ENCODE measurements around the gene TSKU.

TSKU gene

DNA sequence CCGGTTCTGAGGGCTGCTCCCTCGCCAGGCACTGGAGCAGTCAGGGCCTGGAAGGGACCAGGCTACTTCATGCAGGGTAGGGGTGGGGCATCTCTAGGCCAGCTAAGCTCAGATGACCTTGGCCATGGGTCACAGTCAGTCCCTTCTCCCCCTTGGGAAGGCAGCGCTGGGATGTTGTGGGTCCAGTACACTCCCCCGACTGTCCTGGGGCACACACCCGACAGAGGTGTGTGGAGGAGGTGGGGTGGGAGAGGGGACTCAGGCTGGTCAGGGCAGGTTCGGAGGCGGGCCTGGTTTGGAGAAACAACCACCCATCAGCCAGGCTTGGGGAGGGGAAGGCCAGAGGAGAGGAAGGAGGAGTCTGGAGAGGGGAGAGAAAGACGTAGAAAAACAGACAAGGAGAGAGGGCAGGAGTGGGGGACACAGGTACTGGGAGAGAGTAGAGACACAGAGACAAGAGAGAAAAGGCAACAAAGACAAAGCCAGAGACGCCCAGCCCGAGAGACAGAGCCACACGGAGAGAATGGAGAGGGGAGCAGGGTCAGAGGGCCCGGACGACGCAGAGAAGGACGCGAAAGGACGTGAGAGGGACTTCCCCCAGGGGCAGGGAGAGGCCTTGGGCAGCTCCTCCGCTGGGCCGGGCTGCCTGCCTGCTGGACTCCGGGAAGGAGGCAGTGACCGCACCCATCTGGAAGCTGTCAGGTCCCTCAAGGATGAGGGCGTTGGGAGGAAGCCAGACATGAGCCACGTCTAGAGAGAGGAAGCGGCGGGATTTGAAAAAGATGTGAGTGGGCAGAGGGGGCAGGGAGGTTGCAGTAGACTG lies 30.6 kb upstream of the TSKU start:
- DNase-seq: no peak

DNA sequence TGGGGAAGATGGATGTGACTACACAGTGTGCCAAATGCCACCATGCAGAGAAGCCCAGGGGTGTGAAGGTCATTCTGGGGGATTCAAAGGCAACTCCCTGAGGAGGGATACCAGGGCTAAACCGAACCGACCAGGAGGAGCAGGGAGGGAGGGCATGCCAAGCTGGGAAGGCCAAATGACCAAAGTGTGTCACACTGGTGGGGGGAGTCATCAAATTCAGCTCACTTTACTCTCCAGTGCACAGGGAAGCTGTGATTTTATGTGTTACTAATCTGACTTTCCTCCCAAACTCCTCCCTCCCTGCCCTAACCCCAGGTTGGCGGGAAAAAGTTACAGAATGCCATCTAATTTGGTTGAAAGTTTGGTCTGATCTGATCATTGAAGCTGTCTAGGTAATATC lies 29.7 kb upstream of the TSKU start:
- DNase-seq: no peak

DNA sequence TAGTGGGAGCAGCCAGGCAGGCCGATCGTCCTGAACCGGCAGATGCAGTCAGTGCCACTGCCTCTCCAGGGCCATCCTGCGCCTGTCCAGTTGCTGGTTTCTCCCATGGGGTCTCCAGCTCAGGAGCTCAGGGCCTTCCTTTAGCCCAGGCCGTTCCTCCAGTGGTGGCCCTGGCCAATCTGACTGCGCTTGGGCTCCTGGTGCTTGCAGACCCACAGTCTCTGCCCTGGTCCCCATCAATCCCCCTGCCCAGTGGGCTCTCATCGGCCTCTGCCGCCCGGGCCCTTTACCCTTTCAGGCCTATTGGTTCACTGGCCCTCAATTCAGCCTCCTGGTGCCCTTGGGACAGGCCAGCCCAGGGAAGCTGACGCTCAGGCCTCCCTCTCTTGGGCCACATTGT lies 29.2 kb upstream of the TSKU start:
- no peak for DNase-seq

DNA sequence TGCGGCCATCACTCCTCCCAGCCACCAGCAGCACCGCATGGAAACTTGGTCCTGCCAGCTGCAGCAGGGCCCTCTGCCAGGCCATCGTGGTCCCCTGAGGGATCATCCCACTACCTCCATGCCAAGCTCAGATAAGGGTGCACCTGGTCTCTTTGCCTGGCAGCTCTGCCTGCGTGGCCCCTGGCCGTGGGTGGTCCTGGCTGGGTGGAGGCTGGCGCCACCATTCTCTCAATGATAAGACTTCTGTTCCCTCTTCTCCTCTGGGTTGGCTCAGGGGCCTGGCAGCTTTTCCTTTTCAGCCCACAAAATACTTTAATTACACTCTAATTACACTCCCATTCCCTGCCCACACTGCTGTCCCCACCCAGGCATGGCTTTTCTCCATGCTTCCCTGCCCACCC lies 26.8 kb upstream of the TSKU start:
- peak; percentile 40 for DNase-seq

DNA sequence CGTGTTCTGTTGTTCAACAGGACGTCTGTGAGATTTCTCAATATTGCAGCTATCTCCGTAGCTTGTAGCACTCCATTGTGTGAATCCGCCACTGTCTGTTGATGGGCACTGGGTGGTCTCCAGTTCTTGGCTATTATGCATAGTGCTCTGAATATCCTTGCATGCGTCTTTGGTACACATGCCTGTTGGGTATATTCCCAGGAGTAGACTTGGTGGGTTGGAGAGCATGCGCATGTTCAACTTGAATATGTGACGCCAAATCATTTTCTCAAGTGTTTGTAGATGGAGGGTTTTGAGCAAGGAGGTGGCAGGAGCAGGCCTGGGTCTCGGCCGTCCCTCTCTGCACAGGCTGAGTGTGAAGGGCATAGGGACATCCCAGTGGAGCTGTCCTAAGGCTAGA lies 24.8 kb upstream of the TSKU start:
- no peak for DNase-seq

DNA sequence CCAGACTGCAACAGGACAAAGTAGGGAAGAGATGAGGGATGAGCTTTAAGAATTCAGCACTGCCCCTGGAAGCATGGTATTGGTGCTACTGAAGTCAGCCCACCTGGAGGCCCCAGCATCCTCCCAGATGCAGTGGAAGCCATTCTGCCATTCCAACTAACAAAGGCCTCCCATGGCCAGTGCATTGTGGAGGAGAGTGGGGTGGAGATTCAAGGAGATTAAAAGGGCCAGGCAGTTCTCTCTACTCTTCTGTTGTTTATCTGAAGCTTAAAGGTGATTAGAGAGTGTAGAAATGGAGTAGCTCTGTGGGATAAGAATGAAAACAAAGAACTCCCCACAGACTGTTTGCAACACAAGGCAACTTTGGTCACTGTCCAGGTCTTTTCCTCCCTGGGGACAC lies 24.1 kb upstream of the TSKU start:
- DNase-seq: no peak

DNA sequence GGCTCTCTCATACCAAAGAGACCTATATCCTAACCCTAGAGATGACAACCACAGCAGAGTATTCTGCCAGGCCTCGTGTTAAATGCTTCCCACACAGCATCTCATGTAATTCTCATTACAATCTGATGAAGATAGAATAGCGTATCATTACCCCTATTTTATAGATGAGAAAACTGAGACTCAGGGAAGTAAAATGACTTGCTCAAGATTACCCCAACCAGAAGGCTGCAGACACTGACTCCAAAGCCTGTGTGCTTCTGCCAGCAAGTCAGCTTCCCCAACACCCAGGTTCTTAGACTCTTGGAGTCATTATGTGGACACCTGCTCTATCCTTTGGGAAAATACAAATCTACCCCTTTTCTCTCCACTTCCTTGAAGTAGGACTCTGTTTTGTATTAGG lies 23.6 kb upstream of the TSKU start:
- DNase-seq: no peak

DNA sequence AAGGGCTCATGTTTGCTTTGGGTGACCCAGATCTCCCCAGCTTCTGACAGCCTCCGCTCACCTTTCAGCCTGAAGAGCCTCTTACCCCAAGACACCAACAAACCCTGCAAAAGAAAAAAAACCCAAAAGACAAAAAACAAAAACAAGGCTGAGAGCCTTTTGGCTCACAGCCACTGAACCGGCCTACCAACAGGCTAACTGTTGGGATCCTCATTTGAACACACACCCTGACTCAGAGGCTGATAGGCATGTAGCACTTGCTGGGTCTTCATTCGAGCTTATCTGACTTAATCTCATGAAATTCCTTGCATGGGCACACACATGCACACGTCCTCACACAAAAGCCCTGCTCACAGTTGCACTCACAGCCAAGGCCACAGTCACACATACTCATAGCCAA lies 22.9 kb upstream of the TSKU start:
- no peak for DNase-seq

DNA sequence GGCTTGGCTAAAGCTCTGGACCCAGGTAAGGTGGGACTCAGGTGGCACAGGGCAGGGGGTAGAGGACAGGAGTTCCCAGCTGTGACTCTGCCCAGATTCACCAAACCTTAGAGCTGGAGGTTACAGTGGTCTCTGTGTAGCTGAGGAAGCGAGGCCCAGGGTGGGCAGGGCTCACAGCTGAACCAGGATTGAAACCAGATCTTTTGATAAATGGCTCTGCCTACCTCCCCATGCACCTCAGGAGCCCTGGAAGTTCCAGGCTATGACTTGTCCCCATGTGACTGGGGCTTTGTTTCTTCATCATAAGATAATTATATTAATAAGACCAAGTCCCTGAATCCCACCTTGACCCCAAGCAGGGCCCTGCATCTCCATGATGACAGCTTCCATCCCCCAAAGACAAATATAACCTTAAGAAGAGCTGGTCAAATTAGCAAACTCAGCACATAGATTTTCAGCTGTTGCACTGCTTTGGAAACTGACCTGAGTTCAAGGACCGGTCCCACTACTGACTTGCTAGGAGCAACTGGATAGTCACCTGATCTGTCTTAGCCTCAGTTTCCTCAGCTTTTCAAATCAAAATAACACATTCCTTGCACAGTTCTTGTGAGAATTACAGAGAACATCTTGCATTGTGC lies 21.3 kb upstream of the TSKU start:
- no peak for DNase-seq

DNA sequence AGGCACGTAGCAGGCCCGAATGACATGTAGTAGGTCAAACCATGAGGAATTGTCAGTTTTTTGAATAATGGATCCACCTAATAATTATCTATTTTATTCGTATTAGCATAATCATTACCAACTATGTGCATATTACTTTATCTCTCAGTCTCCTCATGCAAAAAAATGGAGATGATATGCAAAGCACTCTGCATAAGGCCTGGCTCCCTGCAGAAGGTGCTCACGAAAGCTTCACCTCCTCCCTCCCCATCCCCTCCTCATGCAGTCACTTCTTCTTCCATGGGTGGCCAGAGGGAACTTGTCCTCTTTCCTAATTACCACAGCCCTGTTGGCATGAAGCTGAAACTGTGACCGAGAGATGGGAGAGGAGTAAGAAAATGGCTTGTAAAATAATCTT lies 20.8 kb upstream of the TSKU start:
- DNase-seq: no peak

DNA sequence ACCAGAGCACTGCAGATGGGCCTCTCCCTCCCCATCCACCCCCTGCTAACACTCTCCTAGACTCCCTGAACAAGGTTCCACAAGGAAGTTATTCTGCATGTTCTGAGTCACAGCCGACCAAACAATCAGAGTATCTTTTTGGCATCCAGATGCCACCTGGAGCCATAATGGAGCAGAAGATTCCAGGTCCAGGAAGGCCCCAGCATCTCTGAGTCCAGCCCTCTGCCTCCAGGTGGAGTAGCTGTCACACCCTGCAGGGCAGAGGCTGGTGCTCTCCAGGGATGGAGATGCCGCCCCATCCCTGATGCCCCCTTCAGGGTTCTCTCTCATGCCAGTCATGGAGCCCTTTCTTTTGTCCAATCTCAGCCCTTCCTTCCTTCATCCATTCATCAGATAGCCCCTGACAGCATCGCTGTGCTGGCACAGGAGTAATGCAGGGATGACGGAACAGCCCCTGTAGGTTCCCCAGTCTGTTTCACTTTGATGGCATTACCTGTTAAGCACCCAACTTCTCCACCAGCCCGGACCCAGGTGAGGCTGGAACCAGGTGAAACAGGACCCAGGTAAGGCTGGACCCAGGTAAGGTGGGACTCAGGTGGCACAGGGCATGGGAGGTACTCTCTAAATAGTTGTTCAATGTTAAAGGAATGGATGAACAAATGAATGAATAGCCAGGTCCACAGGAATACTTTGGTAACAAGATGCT lies 20.1 kb upstream of the TSKU start:
- no peak for DNase-seq

DNA sequence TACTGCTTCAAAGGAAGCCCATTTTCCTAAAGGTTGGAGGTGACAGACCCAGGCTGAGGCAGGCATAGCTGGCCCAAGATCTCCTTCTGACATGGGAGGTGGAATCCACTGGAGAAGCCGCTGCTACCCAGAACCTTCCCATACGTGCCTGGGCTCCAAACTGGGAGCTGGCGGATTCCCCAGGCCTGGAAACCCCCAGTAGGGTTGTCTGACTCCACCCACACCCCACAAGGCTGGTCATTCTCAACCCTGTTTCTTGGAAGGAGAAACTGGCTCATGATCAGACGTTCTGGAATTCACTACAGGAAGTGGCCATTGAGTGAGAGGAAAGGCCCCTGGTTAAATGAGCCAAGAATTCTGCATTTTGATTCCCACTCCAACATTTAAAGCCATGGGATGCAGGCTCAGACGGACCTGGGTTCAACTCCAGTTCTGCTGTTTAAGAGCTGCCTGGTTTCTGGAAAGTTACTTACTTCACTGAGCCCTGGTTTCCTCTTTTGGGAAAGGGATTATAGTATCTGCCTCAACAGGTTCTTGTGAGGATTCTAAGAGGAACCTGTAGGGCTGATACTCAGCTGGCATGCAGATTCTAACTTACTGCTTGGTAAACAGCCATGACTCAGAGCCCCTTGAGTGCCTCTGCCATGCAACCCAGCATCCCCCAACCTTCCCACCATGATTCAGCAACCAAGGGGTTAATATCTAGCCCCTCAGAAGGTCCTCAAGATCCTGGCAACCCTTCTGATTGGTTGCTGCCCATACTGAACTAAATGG lies 19.4 kb upstream of the TSKU start:
- no peak for DNase-seq

DNA sequence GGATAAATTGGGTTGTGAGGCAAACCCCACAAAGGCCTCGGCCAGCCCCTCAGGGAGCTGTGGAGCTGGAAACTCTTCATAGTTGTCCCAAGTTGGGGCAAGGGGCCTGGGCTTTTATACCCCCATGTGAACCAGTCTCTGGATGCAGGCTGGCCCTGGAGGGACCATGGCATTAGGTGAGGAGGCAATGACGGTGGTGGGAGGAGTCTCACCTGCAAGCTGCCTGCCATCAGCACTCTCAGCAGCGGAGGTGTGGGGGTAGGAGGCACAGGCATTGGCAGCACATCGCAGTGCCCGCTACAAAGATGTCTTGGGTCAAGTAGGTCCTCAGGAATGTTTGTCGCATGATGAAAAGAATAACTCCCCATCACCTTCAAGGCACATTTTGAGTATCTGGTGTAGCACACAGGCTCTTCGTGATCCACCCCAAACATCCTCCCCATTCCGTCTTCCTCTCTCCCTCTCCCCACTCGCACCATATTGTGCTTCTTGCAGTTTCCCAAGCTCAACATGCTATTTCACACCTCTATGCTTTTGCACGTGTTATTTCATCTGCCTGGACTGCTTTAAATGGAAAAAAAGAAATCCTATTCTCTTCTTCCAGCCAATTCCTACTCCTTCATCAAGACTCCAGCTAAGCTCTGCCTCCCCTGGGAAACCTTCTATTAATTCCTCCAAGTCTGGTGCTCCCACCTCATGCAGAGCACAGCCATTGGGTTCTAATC lies 18.1 kb upstream of the TSKU start:
- DNase-seq: no peak

DNA sequence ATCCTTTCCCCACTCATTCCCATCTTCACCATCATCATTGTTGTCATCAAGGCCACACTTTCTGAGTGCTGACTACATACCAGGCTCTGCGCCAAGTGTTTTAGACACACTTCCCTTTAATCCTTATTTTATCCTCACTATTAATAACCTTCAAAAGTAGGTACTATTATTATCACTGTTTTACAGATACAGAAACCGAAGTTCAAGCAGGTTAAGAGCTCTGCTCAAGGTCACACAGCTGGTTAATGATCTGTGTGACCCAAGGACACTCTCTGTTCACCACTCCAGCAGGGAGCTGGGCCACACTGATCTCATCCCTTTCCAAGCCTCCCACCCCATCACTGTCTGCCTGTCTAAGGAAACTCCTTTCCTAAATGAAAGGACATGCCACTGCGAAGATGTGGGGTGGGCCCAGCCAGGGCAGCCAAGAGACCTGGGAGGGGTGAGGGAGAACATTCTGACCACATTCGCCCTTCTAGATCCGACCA lies 17.2 kb upstream of the TSKU start:
- DNase-seq: no peak

DNA sequence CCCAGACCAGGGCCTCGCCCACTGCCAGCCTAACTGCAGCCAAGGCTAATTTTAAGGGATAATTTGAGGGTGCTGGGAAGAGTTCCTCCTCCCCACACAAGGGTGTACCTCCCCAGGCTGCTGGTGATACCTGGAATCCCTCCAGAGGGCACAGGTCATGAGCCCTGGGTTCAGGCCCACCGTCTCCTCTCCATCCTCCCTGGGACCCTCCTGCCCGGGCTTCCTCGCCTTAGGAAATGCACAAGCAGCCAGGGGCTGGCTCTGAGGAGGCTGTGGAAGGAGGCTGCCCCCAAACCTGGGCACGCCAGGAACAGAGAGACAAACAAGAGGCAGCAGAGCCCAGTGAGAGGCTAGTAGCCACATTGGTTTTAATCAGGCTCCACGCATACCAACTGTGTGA lies 16.6 kb upstream of the TSKU start:
- no peak for DNase-seq

DNA sequence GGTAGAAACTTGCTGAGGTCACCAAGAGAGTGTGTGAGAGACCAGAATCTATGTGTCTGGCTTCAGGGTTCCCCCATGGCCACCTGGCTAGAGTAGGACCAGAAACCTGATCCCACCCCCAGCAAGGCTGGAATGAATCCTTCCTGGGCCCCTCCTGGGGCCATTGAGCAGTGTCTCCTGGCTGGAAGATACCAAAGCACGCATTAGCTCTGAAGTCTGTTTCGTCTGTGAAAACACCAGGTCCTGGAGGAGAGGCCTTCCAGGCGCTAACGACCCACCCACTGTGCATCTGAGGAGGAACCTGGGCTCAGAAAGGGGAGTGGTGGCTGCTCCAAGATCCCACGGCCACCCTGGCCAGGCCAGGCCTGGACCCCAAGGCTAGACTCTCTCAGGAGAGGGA lies 15.5 kb upstream of the TSKU start:
- DNase-seq: no peak

DNA sequence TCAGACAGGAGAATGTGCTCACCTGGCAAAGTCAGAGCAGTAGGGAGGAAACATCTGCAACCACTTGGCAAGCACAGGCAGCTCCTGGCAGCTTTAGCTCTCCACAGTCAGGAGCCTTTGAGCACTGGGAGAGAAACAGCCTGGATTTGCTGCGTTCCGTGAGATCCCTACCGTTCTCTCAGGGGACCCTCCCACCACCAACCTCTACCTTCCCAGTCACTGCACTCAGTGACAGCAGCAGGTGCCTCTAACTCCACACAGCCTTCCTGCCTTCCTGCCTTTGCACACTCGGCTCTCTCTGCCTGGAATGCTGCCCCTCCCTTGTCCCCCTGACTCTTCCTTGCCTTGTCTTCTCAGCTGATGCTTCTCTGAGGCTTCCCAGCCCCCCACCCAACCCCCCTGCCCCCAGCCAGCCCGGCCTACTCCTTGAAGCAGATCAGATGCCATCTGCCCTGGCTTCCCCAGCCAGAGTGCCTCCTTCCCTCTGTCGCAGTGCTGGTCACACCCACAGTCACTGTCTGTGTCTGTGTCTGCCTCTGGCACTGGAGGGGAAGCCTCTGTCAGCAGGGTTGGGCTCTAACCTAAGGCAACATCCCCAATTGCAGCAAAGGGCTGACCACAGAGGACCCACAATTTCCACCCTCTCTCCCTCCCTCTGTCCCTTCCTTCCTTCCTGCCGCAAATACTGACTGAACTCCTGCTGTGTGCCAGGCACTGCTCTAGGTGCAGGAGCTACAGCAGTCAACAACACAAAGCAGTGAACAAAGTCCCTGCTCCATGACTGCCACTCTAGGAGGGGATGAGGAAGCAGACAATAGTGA lies 14.9 kb upstream of the TSKU start:
- DNase-seq: no peak

DNA sequence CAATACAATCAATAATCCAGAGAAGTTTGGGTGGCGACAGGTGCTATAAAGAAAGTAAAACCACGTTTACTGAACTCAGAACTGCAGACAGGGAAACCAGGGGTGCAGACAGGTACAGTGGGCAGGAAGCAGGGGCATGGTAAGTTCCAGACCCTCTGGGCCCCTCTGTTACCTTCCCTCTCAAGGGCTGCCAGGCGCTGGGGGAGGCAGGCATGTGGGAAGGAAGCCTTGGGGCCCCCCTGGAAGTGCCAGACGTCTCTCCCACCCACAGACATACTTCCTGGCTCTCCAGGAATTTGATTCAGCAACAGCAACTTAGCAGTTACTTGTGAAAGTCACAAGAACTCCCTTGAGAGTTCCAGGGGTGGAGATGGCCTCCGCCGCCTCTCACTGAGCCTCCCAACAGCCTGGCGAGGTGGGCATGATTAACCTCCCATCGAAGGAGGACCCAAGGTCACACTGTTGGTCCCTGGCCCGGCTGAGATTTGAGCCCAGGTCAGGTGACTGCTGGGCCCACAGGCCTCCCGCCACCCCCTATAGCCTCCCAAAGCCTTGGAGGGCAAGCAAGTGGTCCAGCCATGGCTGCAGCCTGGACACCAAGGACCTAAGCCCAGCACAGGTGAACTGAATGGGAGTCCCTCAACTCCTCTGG lies 14.1 kb upstream of the TSKU start:
- DNase-seq: no peak

DNA sequence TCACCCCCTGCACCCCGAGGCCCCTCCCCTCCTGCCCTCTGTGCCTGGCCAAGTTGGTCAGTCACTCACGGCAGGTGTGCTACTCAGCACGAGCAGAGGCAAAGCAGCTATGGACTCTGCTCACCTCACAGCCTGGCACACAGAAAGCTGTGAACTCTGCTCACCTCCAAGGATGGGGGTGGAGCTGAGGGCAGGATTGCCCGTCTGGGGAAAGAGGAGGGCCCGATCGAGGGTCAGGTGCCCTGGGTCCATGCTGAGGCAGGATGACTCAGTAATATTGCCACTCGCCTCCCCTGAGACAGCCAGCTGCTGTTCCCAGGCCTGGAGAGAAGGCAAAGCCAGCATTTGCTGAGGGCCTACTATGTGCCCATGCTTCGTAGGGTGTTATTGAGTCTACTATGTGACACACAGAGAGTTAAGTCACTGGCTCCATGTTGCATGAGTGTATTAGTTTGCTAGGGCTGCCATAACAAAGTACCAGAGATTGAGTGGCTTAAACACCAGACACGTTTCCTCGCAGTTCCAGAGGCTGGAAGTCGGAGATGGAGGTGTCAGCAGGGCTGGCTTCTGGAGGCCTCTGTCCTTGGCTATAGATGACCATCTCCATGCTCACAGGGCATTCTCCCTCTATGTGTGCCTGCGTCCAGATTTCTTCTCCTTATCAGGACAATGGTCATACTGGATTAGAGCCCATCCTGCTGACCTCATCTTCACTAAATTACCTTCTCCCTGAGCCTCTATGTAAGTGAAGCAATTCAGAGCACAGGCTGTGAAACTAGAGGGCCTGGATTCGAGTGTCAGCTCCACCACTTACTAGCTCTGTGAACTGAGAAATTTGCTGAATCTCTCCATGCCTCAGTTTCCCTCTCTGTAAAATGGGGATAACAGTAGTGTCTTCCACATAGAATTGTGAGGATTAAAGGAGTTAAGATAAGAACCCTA lies 13.2 kb upstream of the TSKU start:
- DNase-seq: no peak
